ENCODE data around the gene FBXO42.

DNA sequence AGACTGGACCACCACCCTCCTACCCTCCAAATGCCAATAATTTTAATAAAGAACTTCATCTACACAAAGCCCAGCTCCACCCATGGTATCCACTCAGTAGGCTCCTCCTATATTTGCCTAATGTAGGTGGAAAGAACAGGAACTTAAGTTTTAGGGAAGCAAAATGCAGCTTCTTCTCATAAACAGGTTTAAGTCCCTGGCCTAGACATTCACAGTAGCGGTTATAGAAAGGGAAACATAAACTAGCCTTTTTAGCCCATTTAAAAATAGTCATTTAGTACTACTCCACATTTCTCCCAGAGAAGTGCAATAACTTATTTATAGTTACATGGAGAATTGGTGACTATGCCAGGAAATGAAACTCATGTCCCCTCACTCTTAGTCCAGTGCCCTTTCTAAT lies 58.7 kb downstream of the FBXO42 start:
- TF ChIP-seq CTCF (conservative IDR thresholded peaks at IDR 0.05; ENCODE audit: low read depth, low read length) (no peak), POLR2A (IDR thresholded peaks at IDR 0.05; ENCODE audit: low read depth, low read length) (no peak), RAD21 (IDR thresholded peaks at IDR 0.05; ENCODE audit: low read length) (no peak), CHD1 (IDR thresholded peaks at IDR 0.05; ENCODE audit: low read depth, low read length) (no peak), CEBPB (IDR thresholded peaks at IDR 0.05; ENCODE audit: low read depth, low read length) (no peak), BHLHE40 (IDR thresholded peaks at IDR 0.05; ENCODE audit: low read depth, low read length) (no peak), USF2 (IDR thresholded peaks at IDR 0.05; ENCODE audit: low read depth, low read length) (no peak), RCOR1 (IDR thresholded peaks at IDR 0.05; ENCODE audit: insufficient replicate concordance, low read length) (no peak), RFX5 (IDR thresholded peaks at IDR 0.05; ENCODE audit: low read depth, low read length) (no peak), MAZ (IDR thresholded peaks at IDR 0.05; ENCODE audit: borderline replicate concordance, low read depth, low read length) (no peak), SMC3 (IDR thresholded peaks at IDR 0.05; ENCODE audit: low read depth, low read length) (no peak), MXI1 (IDR thresholded peaks at IDR 0.05; ENCODE audit: borderline replicate concordance, low read depth, low read length) (no peak)
- TF ChIP-seq, protein P1, sequence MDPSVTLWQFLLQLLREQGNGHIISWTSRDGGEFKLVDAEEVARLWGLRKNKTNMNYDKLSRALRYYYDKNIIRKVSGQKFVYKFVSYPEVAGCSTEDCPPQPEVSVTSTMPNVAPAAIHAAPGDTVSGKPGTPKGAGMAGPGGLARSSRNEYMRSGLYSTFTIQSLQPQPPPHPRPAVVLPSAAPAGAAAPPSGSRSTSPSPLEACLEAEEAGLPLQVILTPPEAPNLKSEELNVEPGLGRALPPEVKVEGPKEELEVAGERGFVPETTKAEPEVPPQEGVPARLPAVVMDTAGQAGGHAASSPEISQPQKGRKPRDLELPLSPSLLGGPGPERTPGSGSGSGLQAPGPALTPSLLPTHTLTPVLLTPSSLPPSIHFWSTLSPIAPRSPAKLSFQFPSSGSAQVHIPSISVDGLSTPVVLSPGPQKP (IDR thresholded peaks at IDR 0.05; ENCODE audit: borderline replicate concordance, low read depth, low read length), result no peak

All from IMR-90 (cell line).